Ovary (tissue), 3 donors: ENCODE measurements around the gene UNC5A.

Experiments used
- EP300 ChIP-seq: sonication (generic); formaldehyde crosslinking; IDR thresholded peaks from one replicate; pipeline ENCODE4 v1.6.1; 2017; ENCODE audit warnings: antibody characterized with exemption
- POLR2A ChIP-seq: fragments of 450-650 bp; IDR thresholded peaks from one replicate; pipeline ENCODE4 v1.6.1; 2017; ENCODE audit warnings: antibody characterized with exemption, mild to moderate bottlenecking, moderate library complexity
- TF ChIP-seq, protein P1 (sequence below), 3 donors: fragments of 450-650 bp in 2 of 3; fragments of 200-600 bp in 1 of 3; IDR thresholded peaks; one replicate each; pipeline versions ENCODE4 v1.5.1 to v1.8.0; 2016 to 2022; ENCODE audit warnings: antibody characterized with exemption in 3 of 3, mild to moderate bottlenecking in 1 of 3
- donor health status: DM: no; HTN: no; CAD: no.

DNA sequence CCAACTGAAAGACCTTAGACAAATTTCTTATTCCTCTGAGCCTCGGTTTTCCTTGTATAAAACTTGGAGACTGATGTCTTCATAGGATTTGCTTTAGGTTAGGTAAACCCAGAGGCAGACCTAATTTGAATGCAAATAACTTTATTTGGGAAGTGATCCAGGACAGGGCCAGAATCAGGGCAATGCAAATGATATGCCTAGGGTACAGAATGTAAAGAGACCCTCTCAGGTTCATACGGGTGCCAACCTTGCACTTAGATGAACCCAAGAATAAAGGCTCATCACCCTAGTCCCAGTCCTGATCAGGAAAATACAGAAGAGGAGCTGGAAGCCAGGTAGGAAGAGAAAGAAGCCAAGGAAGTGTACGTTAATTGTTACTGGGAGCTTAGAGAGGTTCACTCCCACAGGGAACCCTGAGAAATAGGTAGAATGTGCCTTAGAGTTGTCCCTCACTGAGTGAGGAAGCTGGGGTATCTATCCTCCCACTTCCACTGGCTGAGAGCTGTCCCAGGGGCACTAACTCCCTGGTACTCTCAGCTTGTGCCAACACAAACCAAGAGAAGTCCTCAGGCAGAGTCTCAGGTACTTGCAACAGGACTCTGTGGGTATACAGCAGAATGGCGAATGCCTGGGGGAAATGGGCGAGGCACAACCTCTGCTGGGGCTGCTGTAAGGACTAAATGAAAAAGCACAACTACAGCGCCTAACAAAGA is 91.9 kb downstream of the UNC5A start:
- TF ChIP-seq POLR2A (no peak), EP300 (no peak)
- TF ChIP-seq, protein P1, sequence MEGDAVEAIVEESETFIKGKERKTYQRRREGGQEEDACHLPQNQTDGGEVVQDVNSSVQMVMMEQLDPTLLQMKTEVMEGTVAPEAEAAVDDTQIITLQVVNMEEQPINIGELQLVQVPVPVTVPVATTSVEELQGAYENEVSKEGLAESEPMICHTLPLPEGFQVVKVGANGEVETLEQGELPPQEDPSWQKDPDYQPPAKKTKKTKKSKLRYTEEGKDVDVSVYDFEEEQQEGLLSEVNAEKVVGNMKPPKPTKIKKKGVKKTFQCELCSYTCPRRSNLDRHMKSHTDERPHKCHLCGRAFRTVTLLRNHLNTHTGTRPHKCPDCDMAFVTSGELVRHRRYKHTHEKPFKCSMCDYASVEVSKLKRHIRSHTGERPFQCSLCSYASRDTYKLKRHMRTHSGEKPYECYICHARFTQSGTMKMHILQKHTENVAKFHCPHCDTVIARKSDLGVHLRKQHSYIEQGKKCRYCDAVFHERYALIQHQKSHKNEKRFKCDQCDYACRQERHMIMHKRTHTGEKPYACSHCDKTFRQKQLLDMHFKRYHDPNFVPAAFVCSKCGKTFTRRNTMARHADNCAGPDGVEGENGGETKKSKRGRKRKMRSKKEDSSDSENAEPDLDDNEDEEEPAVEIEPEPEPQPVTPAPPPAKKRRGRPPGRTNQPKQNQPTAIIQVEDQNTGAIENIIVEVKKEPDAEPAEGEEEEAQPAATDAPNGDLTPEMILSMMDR (IDR thresholded peaks at IDR 0.05), result no peak
